C4-2B (cell line): ENCODE measurements around the gene C17orf50.

ENCODE experiments used
- ZFX ChIP-seq: fragments of 450-650 bp; IDR thresholded peaks from 2 replicates; pipeline ENCODE4 v1.6.1; 2017
- TF ChIP-seq, protein P1 (sequence below): fragments of 450-650 bp; conservative IDR thresholded peaks from 2 replicates; pipeline ENCODE4 v1.5.1; 2017; ENCODE audit warnings: mild to moderate bottlenecking

DNA sequence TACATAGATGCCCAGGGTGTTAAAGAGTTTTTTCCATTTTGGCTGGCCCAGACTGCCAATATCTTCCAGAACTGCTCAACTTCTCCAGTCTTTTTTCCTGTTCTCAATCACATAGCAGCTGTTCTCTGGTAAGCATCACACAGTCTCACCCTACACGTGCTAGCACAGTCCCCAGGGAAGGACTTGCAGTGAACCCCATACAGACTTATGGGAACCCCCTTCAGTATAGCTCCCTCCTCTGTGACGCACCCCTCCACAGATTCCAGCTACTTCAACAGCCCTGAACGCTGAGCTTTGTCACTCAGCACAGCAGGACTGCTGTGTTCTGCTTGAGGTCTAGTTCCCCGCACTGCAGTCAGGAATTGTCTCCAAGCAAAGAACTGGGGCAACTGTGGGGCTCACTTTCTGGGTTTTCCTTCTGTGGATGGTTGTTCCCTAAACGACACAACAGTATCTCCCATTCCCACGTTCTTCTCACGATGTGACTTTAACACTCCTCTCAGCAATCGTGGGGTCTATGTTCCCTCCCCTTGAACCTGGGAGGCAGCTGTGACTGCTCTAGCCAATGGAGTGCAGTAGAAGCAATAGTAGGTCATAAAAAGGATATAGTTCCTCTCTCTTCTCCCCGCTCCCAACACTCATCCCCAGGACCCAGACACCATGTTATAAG lies 31.1 kb downstream of the C17orf50 start:
- TF ChIP-seq, protein P1, sequence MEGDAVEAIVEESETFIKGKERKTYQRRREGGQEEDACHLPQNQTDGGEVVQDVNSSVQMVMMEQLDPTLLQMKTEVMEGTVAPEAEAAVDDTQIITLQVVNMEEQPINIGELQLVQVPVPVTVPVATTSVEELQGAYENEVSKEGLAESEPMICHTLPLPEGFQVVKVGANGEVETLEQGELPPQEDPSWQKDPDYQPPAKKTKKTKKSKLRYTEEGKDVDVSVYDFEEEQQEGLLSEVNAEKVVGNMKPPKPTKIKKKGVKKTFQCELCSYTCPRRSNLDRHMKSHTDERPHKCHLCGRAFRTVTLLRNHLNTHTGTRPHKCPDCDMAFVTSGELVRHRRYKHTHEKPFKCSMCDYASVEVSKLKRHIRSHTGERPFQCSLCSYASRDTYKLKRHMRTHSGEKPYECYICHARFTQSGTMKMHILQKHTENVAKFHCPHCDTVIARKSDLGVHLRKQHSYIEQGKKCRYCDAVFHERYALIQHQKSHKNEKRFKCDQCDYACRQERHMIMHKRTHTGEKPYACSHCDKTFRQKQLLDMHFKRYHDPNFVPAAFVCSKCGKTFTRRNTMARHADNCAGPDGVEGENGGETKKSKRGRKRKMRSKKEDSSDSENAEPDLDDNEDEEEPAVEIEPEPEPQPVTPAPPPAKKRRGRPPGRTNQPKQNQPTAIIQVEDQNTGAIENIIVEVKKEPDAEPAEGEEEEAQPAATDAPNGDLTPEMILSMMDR = no peak
- TF ChIP-seq ZFX = no peak
